IPS-20b (cell line): Measurements from ENCODE around the gene CPEB2.

Experiments used
- H3K27ac ChIP-seq: one replicate; pipeline ENCODE4 v1.5.1; 2013; ENCODE audit warnings: low read length
- H3K27me3 ChIP-seq: 2 replicates; pipeline ENCODE4 v1.6.1; 2013; ENCODE audit warnings: mild to moderate bottlenecking, low read length, inconsistent platforms; ENCODE audit not compliant: insufficient read depth
- H3K36me3 ChIP-seq: 2 replicates; pipeline ENCODE4 v1.6.1; 2013; ENCODE audit warnings: low read depth, mild to moderate bottlenecking, inconsistent platforms, low read length, moderate library complexity; ENCODE audit not compliant: insufficient read depth
- H3K4me1 ChIP-seq: 2 replicates; pipeline ENCODE4 v1.6.1; 2013; ENCODE audit warnings: mild to moderate bottlenecking, control low read depth, inconsistent platforms, low read length, moderate library complexity; ENCODE audit not compliant: insufficient read depth
- H3K4me3 ChIP-seq: 2 replicates; pipeline ENCODE4 v1.5.1; 2013; ENCODE audit warnings: mild to moderate bottlenecking, low read length, inconsistent platforms
- H3K9ac ChIP-seq: 2 replicates; pipeline ENCODE4 v1.6.1; 2013; ENCODE audit warnings: low read depth, mild to moderate bottlenecking, inconsistent platforms, low read length, moderate library complexity
- H3K9me3 ChIP-seq: 2 replicates; pipeline ENCODE4 v1.6.1; 2013; ENCODE audit warnings: mild to moderate bottlenecking, low read depth, low read length, inconsistent platforms; ENCODE audit not compliant: insufficient read depth

Gene CPEB2

GRCh38 chr4:15012017-15012788 is 9.9 kb downstream of the CPEB2 start:
- H3K4me1 ChIP-seq: peaks cover 24% of the 10 kb centered on the region; the same call in 1 of the 2 replicates
- H3K27me3 ChIP-seq: no peaks in the 10 kb centered on the region
- no peaks in the 10 kb centered on the region for H3K9me3 ChIP-seq
- H3K27ac ChIP-seq: no peak overlapping the region
- no peak overlapping the region for H3K9ac ChIP-seq
- H3K36me3 ChIP-seq: no peaks in the 10 kb centered on the region
- no peak overlapping the region for H3K4me3 ChIP-seq

- no peaks in the 10 kb centered on the region for H3K9me3 ChIP-seq
- H3K4me3 ChIP-seq: no peak overlapping the region
- H3K27ac ChIP-seq: no peak overlapping the region
- H3K9ac ChIP-seq: no peak overlapping the region
- peaks cover 18% of the 10 kb centered on the region; the same call in 1 of the 2 replicates for H3K4me1 ChIP-seq
- H3K36me3 ChIP-seq: no peaks in the 10 kb centered on the region
- no peaks in the 10 kb centered on the region for H3K27me3 ChIP-seq
These were observed 11.3 kb downstream of the CPEB2 start for GRCh38 chr4:15013585-15013984.

- Histone ChIP-seq H3K4me3 (no peak overlapping the region), H3K4me1 (peaks cover 3% of the 10 kb centered on the region; the same call in 1 of the 2 replicates), H3K36me3 (no peaks in the 10 kb centered on the region), H3K27me3 (no peaks in the 10 kb centered on the region), H3K9ac (no peak overlapping the region), H3K9me3 (no peaks in the 10 kb centered on the region), H3K27ac (no peak overlapping the region)
These were observed 12.9 kb downstream of the CPEB2 start for GRCh38 chr4:15015170-15015569.

GRCh38 chr4:15018361-15018760 is 16.1 kb downstream of the CPEB2 start:
- Histone ChIP-seq H3K9ac (no peak overlapping the region), H3K4me3 (no peak overlapping the region), H3K27me3 (no peaks in the 10 kb centered on the region), H3K27ac (no peak overlapping the region), H3K4me1 (no peaks in the 10 kb centered on the region), H3K9me3 (no peaks in the 10 kb centered on the region), H3K36me3 (no peaks in the 10 kb centered on the region)

GRCh38 chr4:15020502-15021286 is 18.4 kb downstream of the CPEB2 start:
- Histone ChIP-seq H3K9ac (no peak overlapping the region), H3K27me3 (no peaks in the 10 kb centered on the region), H3K4me1 (no peaks in the 10 kb centered on the region), H3K4me3 (no peak overlapping the region), H3K36me3 (no peaks in the 10 kb centered on the region), H3K27ac (no peak overlapping the region), H3K9me3 (no peaks in the 10 kb centered on the region)

- H3K4me1 ChIP-seq: no peaks in the 10 kb centered on the region
- no peak overlapping the region for H3K4me3 ChIP-seq
- no peaks in the 10 kb centered on the region for H3K36me3 ChIP-seq
- no peaks in the 10 kb centered on the region for H3K9me3 ChIP-seq
- H3K27me3 ChIP-seq: no peaks in the 10 kb centered on the region
- H3K27ac ChIP-seq: no peak overlapping the region
- H3K9ac ChIP-seq: no peak overlapping the region
These were observed 19.0 kb downstream of the CPEB2 start for GRCh38 chr4:15021311-15021710.

GRCh38 chr4:15021946-15022345 is 19.7 kb downstream of the CPEB2 start:
- H3K36me3 ChIP-seq: no peaks in the 10 kb centered on the region
- H3K27ac ChIP-seq: no peak overlapping the region
- H3K4me3 ChIP-seq: no peak overlapping the region
- H3K9ac ChIP-seq: no peak overlapping the region
- H3K9me3 ChIP-seq: no peaks in the 10 kb centered on the region
- H3K27me3 ChIP-seq: no peaks in the 10 kb centered on the region
- H3K4me1 ChIP-seq: no peaks in the 10 kb centered on the region

GRCh38 chr4:15024386-15024785 is 22.1 kb downstream of the CPEB2 start:
- H3K27ac ChIP-seq: no peak overlapping the region
- no peak overlapping the region for H3K4me3 ChIP-seq
- no peaks in the 10 kb centered on the region for H3K4me1 ChIP-seq
- H3K27me3 ChIP-seq: no peaks in the 10 kb centered on the region
- H3K9me3 ChIP-seq: no peaks in the 10 kb centered on the region
- no peaks in the 10 kb centered on the region for H3K36me3 ChIP-seq
- H3K9ac ChIP-seq: no peak overlapping the region

GRCh38 chr4:15025693-15026092 is 23.4 kb downstream of the CPEB2 start:
- H3K36me3 ChIP-seq: no peaks in the 10 kb centered on the region
- no peak overlapping the region for H3K27ac ChIP-seq
- H3K9ac ChIP-seq: no peak overlapping the region
- H3K9me3 ChIP-seq: no peaks in the 10 kb centered on the region
- no peaks in the 10 kb centered on the region for H3K4me1 ChIP-seq
- H3K27me3 ChIP-seq: no peaks in the 10 kb centered on the region
- no peak overlapping the region for H3K4me3 ChIP-seq

- no peak overlapping the region for H3K27ac ChIP-seq
- no peaks in the 10 kb centered on the region for H3K4me1 ChIP-seq
- H3K9me3 ChIP-seq: no peaks in the 10 kb centered on the region
- no peak overlapping the region for H3K4me3 ChIP-seq
- H3K36me3 ChIP-seq: no peaks in the 10 kb centered on the region
- H3K27me3 ChIP-seq: no peaks in the 10 kb centered on the region
- no peak overlapping the region for H3K9ac ChIP-seq
These were observed 25.7 kb downstream of the CPEB2 start for GRCh38 chr4:15027921-15028435.

- Histone ChIP-seq H3K27ac (no peak overlapping the region), H3K27me3 (no peaks in the 10 kb centered on the region), H3K4me1 (no peaks in the 10 kb centered on the region), H3K36me3 (no peaks in the 10 kb centered on the region), H3K4me3 (no peak overlapping the region), H3K9me3 (no peaks in the 10 kb centered on the region), H3K9ac (no peak overlapping the region)
These were observed 28.9 kb downstream of the CPEB2 start for GRCh38 chr4:15031197-15031596.
